Gastroesophageal sphincter (tissue), 4 donors: ENCODE data around the gene RBM25. TPM values are rescaled to one million over a fixed set of nuclear protein-coding genes. Genes with fewer than 3 reads are reported as not detected.

ENCODE experiments used
- ATAC-seq: fragments of 150-250 bp; one replicate; pipeline ENCODE4 v1.9.1; 2016; ENCODE audit warnings: mild to moderate bottlenecking, moderate library complexity
- H3K27ac ChIP-seq, 4 donors: fragments of 200-600 bp; sonication (generic) in 3 of 4; 1 replicate in 3 of 4; 2 replicates in 1 of 4; pipeline ENCODE4 v1.5.1; 2016 to 2019
- H3K27me3 ChIP-seq: fragments of 200-600 bp; sonication (generic); one replicate; pipeline ENCODE4 v1.5.1; 2019
- H3K36me3 ChIP-seq, 2 donors: fragments of 200-600 bp; sonication (generic); one replicate each; pipeline ENCODE4 v1.5.1; 2019; ENCODE audit warnings: control low read depth in 1 of 2
- H3K4me1 ChIP-seq, 3 donors: fragments of 200-600 bp; sonication (generic); 1 replicate in 2 of 3; 2 replicates in 1 of 3; pipeline ENCODE4 v1.5.1; 2016 to 2019; ENCODE audit warnings: control low read depth in 2 of 3
- H3K4me3 ChIP-seq, 2 donors: fragments of 200-600 bp; sonication (generic); one replicate each; pipeline ENCODE4 v1.5.1; 2019; ENCODE audit warnings: mild to moderate bottlenecking in 1 of 2, moderate library complexity in 1 of 2
- H3K9me3 ChIP-seq, 3 donors: fragments of 200-600 bp; sonication (generic); one replicate each; pipeline ENCODE4 v1.5.1; 2017 to 2019; ENCODE audit warnings: control low read depth in 2 of 3
- CTCF ChIP-seq, 4 experiments: fragments of 200-600 bp in 2 of 4; fragments of 450-650 bp in 2 of 4; sonication (generic) in 1 of 4; IDR thresholded peaks; one replicate each; pipeline ENCODE4 v1.5.1; 2017 to 2019; ENCODE audit warnings: antibody characterized with exemption in 4 of 4, mild to moderate bottlenecking in 2 of 4, moderate library complexity in 2 of 4
- EP300 ChIP-seq: sonication (generic); formaldehyde crosslinking; IDR thresholded peaks from one replicate; pipeline ENCODE4 v1.6.1; 2017; ENCODE audit warnings: antibody characterized with exemption, mild to moderate bottlenecking
- POLR2A ChIP-seq, 2 donors: fragments of 450-650 bp; IDR thresholded peaks; one replicate each; pipeline ENCODE4 v1.6.1; 2017; ENCODE audit warnings: antibody characterized with exemption in 2 of 2, mild to moderate bottlenecking in 2 of 2, moderate library complexity in 1 of 2
- POLR2AphosphoS5 ChIP-seq: sonication (generic); formaldehyde crosslinking; IDR thresholded peaks from one replicate; pipeline ENCODE4 v1.6.1; 2017; ENCODE audit warnings: antibody characterized with exemption
- WGBS, 2 donors: methylation state at CpG; one replicate each; pipeline ENCODE4 v1.1.5; 2018; ENCODE audit warnings: low coverage in 1 of 2; 5-methylcytosine and 5-hydroxymethylcytosine counted together
- total RNA-seq, 4 donors: library from RNA; depleted of rRNA; stranded (reverse); fragments of >200 nt; gene quantifications; one replicate each; pipeline ENCODE4 v1.1.0, GENCODE V29; 2016

Gene RBM25
- total RNA-seq, 4 donors from 2014 or later: 18.2 to 83.9 (median 41.9) TPM

- no peaks in the 10 kb centered on the region for H3K27me3 ChIP-seq
- ATAC-seq: peak; percentile 97
- 0% methylated on average over 12 of the region's 71 CpGs; no CpG with 5 or more reads in 1 of the 2 donors for WGBS, 2 donors
- no peaks in the 10 kb centered on the region for H3K9me3 ChIP-seq
- H3K4me1 ChIP-seq: peaks cover 0 to 32% (median 7%) of the 10 kb centered on the region in 3 donors
- H3K4me3 ChIP-seq: peak within 1 kb of the TSS; percentile 83 to 84
- H3K36me3 ChIP-seq: no peaks in the 10 kb centered on the region
- TF ChIP-seq POLR2AphosphoS5 (peak; percentile 93), POLR2A (IDR thresholded peaks at IDR 0.05) (peak; percentile 75 to 87), EP300 (no peak)
- peak within 1 kb of the TSS; percentile 84 to 98 (median 96) for H3K27ac ChIP-seq
These were observed 78.3 kb downstream of the RBM25 start, which contains the start of gene PSEN1 for GRCh38 chr14:73136387-73137225. TSS of gene PSEN1 (plus strand) at chr14:73136507. CDS start at chr14:73148020, 11,513 bp downstream.

DNA sequence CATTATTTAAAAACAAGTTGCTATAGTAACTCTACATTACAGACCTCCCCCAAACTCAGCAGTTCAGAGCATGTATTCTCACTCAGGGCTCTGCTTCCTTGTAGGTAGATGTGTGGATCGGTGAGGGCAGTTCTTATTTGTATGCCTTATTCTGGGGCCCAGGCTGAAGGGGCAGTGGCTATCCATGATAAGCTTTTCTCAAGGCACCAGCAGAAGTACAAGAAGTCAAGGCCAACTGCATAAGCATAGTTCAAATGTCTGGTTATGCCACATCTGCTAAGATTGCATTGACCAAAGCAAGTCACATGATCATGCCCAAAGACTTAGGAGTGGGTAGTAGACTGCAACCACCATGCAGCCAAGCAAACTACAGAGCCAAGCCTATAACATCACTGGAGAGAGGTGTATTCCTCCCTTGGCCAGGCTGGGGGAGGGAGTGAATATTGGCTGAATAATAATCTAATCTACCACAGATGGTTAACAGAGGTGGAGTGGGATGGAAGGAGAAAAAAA is 82.5 kb downstream of the RBM25 start:
- H3K27me3 ChIP-seq: no peaks in the 10 kb centered on the region
- H3K4me3 ChIP-seq: no peak overlapping the region
- H3K36me3 ChIP-seq: no peaks in the 10 kb centered on the region
- H3K9me3 ChIP-seq: no peaks in the 10 kb centered on the region
- WGBS, 2 donors: 100% methylated on average over 1 of the region's 1 CpG; no CpG with 5 or more reads in 1 of the 2 donors
- peaks cover 0 to 68% (median 7%) of the 10 kb centered on the region in 3 donors for H3K4me1 ChIP-seq
- no peak for ATAC-seq
- no peak overlapping the region for H3K27ac ChIP-seq
- TF ChIP-seq EP300 (no peak), POLR2A (IDR thresholded peaks at IDR 0.05) (no peak), CTCF (IDR thresholded peaks at IDR 0.05) (no peak), POLR2AphosphoS5 (no peak)

- Histone ChIP-seq H3K4me3 (no peak overlapping the region), H3K27ac (no peak overlapping the region), H3K27me3 (no peaks in the 10 kb centered on the region), H3K9me3 (no peaks in the 10 kb centered on the region), H3K4me1 (peaks cover 0 to 66% (median 7%) of the 10 kb centered on the region in 3 donors), H3K36me3 (no peaks in the 10 kb centered on the region)
- 68 to 84% methylated on average over 2 of the region's 2 CpGs for WGBS, 2 donors
- ATAC-seq: no peak
- TF ChIP-seq CTCF (IDR thresholded peaks at IDR 0.05): no peak
- no peak for TF ChIP-seq POLR2AphosphoS5
- no peak for TF ChIP-seq POLR2A (IDR thresholded peaks at IDR 0.05)
- TF ChIP-seq EP300: no peak
These were observed 83.9 kb downstream of the RBM25 start for GRCh38 chr14:73142216-73142615.

GRCh38 chr14:73143003-73143402 is 84.7 kb downstream of the RBM25 start:
- Histone ChIP-seq H3K4me3 (no peak overlapping the region), H3K27ac (no peak overlapping the region), H3K9me3 (no peaks in the 10 kb centered on the region), H3K36me3 (peaks cover 0 to 3% of the 10 kb centered on the region in 2 donors), H3K27me3 (no peaks in the 10 kb centered on the region), H3K4me1 (peaks cover 0 to 58% (median under 1%) of the 10 kb centered on the region in 3 donors)
- WGBS, 2 donors: 82% methylated on average over 5 of the region's 5 CpGs
- no peak for ATAC-seq
- TF ChIP-seq EP300 (no peak), POLR2AphosphoS5 (no peak), POLR2A (IDR thresholded peaks at IDR 0.05) (no peak), CTCF (IDR thresholded peaks at IDR 0.05) (no peak)

- Histone ChIP-seq H3K27me3 (no peaks in the 10 kb centered on the region), H3K27ac (no peak overlapping the region), H3K4me1 (peaks cover 0 to 52% (median 0%) of the 10 kb centered on the region in 3 donors), H3K9me3 (no peaks in the 10 kb centered on the region), H3K36me3 (peaks cover 0 to 9% of the 10 kb centered on the region in 2 donors), H3K4me3 (no peak overlapping the region)
- TF ChIP-seq CTCF (IDR thresholded peaks at IDR 0.05): no peak
- TF ChIP-seq POLR2AphosphoS5: no peak
- no peak for TF ChIP-seq POLR2A (IDR thresholded peaks at IDR 0.05)
- ATAC-seq: no peak
- 83 to 93% methylated on average over 2 to 3 of the region's 3 CpGs for WGBS, 2 donors
These were observed 85.3 kb downstream of the RBM25 start for GRCh38 chr14:73143617-73144016.
